HG03558 (cell line): ENCODE results near the gene COPS2.
"Not testable (repeated sequence)": the region's sequence is repeated elsewhere in the genome, so short reads cannot be mapped to it uniquely, and the experiment has no call there.

Source experiments
- ATAC-seq: cut with Tn5 transposase; IDR thresholded peaks from one replicate; pipeline ENCODE4 v1.9.1; 2021; ENCODE audit warnings: moderate number of reproducible peaks; ENCODE audit not compliant: unreplicated experiment; ENCODE audit errors: extremely low read depth

COPS2 gene

DNA sequence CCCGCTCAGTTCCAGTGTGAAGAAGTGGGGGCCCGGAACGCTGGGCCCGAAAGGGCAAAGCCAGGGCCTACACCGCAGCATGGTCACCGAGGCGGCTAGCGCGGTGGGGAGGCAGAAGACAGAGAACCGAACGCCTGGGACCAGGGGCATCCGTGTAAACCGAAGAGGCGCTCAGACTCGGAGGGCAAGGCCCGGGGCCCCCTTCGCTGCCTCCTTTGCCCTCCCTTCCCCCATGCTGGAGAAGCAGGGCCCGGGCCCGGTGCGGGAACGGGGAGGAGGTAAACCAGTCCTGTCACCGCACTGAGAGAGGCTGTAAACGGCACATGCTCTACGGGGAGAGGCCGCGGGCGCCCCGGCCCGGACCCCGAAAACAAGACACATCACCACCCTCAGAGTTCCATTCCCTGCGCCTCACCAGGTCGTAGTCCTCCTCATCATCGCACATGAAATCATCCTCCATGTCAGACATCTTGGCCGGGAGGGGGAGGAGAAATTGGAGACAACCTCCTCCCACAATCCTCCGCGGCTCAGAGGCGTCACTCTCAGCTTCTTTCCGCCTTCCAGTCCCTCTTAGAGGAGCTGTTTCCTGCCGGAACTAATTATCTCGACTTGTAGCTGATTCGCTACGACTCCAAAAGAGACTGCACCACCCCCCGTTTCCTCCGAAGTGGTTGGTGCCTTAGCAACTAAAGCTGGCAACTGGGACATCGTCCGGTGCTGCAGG lies at the start of gene COPS2:
Gene COPS2, minus strand, starts transcription at position 490 of the 724 bp plus-strand sequence. Its CDS starts 21 bp downstream, at position 469.
- ATAC-seq = peak; percentile 83

DNA sequence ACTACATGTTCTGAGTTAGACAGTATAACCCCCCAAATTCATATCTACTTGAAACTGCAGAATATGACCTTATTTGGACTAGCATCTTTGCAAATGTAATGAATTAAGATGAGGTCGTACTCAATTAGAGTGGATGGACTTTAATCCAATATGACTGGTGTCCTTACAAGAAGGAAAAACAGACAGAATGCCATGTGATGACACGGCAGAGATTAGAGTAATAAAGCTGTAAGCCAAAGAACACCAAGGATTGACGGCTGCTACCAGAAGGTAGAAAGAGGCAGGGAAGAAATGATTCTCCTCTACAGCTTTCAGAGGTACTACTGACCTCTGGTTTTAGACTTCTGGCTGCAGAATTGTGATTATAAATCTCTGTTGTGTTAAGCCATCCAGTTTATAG lies 44.9 kb upstream of the COPS2 start:
- no peak for ATAC-seq

DNA sequence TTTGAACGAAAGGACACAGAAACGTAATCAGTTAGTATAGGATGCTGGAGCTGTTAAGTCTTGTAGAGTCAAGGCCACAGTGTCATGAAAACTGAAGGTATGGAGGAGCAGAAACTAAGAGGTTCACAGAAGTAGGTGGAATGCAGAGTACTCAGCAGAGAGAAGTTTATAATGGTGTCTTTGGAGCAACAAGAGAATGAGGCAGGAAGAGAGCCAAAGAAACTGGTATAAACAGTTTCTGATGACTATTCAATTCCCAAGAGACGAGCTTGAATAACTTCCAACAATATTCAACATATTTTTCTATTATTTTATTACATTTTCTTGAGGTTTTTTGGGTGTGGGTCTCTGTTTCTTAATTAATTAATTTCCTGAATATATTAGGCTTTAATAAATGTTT lies 44.3 kb upstream of the COPS2 start:
- ATAC-seq = no peak

DNA sequence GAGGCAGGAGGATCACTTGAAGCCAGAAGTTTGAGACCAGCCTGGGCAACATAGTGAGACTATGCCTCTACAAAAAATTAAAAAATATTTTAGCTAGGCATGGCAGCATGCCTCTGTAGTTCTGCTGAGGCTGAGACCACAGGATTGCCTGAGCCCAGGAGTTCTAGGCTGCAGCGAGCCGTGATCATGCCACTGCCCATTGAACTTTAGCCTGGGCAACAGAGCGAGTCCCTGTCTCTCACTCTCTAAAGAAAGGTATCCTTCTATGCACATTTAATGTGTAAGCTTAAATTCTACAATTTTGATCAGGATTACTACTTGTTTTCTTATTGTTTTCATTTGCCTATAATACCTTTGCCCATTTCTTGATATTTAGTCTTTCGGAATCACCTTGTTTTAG lies 41.5 kb upstream of the COPS2 start:
- no peak for ATAC-seq

DNA sequence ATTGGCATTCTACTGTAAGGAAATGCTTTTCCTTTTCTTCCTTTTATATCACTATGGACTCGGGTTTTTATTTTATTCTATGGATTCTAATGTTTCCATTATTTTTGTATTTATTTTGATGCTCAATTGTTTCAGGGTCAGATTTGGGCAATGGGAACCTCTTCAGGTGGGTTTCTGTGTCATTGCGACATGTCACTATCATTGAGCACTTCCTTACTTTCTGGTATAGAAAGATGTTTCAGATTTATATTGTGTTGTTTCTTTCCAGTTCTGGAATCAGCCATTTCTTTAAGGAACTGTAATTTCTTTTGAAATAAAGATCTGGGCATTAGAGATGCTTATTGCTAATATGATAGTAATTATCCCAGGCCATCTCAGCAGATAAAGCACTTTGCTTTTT lies 36.5 kb upstream of the COPS2 start:
- no peak for ATAC-seq

DNA sequence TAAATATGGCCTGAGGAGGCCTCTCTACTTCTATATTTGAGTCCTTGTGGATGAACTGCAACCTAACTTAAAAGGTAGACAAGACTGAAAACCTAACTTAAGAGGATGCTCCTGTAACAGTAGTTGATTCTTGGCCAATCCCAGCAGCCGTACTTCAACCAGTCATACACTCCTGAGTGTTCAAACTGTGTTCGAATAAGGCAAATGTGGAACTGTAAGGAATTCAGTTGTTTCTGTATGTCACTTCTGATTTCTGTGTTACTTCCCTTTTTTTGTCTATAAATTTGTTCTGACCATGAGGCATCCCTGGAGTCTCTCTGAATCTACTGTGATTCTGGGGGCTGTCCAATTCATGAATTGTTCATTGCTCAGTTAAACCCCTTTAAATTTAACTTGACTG lies 35.2 kb upstream of the COPS2 start:
- ATAC-seq = no peak

DNA sequence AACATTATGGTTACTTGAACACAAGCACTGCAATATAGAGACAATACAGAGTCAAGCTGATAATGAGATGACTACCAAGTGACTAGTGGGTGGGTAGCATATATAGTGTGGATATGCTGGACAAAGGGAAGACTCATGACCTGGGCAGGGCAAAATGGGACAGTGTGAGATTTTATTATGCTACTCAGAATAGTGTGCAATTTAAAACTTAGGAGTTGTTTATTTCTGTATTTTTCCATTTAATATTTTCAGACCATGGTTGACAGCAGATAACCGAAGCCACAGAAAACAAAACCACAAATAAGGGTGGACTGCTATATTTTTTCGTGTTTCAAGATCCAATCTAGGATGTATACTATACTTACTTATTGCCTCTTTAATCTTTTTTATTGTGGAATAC lies 34.2 kb upstream of the COPS2 start:
- no peak for ATAC-seq

DNA sequence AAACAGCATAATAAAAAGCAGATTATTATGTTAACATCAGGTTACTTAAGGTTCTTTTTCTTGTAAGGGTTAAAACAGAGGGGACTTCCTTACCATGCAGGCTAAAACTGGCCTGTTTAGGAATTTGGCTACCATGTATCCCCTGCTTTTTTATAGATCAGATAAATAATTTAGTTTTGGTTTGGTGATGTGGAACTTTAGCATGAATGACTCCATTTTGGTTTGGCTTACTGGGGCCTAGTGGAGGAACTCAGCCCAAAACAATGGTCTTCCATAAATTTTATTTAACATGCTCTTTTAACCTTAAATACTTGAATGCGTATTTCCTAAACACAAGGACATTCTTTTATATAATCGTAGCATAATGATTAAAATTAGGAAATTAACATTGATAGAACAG lies 33.5 kb upstream of the COPS2 start:
- no peak for ATAC-seq

DNA sequence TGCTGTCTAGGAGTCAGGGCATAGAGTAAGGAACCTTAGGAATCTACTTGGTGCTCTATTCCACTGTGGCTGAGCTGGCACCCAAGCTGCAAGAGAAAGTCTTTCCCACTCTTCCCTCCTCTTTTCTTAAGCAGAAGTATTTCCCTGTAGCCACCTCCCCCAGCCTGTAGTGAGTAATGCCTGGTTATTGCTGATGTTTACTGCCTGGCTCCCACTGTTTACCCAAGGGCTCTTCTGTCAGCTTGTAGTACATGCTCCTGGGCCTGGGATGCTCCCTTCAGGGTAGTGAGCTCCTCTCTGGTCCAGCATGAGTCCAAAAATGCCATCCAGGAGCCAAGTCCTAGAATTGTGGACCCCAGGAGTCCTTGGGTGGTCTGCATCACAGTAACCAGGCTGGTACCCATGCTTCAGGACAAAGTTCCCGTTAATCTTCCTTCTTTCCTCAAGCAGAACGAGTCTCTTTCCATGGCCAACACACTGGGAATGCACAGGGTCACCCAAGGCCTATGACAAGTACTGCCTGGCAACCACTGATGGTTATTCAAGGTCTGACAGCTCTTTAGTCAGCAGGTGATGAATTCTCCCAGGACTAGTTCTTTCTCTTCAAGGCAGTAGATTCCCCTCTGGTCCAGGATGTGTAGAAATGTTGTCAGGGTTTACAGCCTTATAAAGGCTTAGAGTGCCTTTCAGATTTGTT lies 32.3 kb upstream of the COPS2 start:
- no peak for ATAC-seq

DNA sequence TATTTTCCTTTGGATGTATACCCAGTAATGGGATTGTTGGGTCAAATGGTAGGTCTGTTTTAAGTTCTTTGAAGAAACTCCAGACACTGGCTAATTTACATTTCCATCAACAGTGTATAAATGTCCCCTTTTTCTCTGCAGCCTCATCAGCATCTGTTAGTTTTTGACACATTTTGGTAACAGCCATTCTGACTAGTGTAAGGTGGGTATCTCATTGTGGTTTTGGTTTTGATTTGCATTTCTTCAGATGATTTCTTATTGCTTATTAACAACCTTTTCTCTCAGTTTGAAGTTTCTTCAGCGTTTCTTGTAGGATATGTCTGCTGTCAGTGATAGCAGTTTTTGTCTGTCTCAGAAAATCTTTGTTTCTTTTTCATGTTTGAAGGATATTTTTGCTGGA lies 30.1 kb upstream of the COPS2 start:
- ATAC-seq = peak; percentile 68

DNA sequence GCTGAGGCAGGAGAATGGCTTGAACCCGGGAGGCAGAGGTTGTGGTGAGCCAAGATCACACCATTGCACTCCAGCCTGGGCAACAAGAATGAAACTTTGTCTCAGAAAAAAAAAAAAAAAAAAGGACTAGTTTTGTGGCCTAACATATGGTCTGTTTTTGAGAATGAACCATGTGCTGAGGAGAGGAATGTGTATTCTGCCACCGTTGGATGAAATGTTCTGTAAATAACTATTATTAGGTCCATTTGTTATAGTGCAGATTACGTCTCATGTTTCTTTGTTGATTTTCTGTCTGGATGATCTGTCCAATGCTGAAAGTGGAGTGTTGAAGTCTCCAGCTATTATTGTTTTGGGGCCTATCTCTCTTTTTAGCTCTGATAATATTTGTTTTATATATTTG lies 28.3 kb upstream of the COPS2 start:
- not testable (repeated sequence) for ATAC-seq

DNA sequence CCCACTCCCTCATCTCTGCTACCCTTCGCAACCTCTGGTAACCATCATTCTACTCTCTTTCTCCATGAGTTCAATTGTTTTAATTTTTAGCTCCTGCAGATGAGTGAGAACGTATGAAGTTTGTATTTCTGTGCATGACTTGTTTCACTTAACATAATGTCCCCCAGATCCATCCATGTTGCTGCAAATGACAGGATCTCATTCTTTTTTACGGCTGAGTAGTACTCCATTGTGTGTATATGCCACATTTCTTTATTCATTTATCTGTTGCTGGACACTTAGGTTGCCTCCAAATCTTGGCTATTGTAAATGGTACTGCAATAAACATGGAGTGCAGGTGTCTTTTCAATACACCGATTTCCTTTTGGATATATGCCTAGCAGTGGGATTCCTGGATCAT lies 26.7 kb upstream of the COPS2 start:
- no peak for ATAC-seq

DNA sequence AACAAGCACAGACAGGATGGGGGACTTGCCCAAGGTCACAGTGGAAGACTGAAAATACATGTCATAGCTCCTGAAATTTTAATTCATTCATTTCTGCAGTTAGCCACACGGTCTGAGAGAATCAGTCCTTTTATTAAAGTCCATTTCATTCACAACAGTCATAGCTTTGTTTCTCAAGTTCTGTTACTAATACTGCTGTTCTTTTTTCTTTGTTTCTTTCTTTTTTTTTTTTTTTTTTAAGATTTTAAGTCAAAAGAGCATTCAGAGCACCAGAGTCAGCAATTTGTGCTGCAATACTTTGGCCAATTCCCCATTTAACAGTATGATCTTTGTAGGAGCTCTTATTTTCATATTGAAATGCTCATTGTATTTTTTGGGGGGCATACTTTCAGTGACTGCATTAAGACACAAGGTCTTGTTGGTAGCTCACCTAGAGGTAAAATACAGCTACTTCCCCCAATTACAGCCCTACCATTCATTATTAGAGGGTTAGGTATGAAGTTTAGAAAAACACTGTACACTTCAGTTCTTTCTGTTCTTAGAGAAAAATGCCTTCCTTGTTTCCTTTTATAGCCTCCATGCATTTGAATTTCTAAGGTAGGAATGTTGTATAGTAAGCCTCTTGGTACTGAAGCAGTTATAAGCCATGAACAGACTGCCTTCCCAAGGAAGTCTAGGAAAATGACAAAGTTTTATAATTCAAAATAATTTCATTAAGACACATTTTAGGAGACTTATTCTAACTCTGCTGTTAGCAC lies 24.2 kb upstream of the COPS2 start:
- ATAC-seq = no peak

DNA sequence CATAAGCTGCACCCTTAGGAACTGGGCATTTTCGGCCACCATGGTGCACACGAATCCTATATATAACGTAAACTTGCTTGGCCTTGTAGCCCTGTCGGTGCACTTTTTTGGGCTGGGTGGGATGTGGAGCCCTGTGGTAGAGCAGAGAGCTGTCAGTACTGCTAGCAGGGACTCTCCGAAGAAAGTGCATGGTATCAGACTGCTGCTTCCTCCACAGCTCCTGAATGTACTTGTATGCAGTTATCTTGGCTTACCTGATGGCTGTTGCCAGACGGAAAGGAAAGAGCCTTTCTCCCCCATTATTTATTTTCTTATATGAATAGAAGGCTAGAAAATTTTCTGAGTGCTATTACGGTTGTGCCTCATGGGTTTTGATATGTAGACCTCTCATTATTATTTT lies 23.1 kb upstream of the COPS2 start:
- no peak for ATAC-seq

DNA sequence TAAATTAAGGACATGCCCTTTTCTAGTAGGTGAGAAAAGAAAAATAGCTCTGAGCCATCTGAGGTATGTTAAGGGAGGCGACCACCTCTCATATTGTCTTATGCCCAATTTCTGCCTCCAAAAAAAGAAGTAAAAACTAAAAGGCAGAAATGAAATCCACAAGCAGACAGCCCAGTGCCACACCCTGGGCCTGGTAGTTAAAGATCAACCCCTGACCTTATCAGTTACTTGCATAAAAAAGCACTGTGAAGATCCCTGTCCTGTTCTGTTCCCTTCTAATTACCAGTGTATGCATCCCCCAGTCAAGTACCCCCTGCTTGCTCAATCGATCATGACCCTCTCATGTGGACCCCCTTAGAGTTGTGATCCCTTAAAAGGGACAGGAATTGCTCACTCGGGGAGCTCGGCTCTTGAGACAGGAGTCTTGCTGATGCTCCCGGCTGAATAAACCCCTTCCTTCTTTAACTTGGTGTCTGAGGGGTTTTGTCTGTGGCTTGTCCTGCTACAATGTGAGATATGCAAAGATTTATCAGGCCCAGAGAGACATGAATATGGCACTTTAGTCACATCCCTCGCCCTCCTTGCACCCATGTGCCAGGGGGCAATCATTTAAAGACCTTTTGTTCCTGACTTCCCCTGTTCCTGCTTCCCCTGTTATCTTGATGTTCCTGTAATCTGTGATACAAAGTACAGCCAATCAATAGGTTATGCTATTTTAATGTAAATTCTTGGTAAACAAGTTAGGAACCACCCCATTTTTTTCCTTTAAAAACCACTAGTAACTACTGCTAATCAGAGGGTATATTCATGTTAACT lies 20.4 kb upstream of the COPS2 start:
- not testable (repeated sequence) for ATAC-seq

DNA sequence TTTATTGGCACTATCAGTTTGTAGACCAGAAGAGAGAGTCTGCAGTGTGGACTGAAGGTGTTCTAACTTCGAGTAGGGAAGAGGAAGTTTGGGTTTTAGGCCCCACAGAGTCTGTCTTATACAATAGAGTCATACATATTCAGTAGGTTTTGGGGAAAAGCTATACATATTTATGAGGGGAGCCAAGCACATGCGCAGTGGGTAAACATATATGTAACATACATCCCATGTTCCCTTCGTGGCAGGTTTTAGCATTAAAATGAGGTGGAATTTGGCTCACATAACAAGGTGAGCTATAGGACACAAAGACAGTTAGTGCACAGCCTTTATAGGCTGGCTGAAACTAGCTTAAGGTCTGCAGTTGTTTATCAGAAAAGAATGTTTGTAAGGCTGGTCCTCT lies 19.5 kb upstream of the COPS2 start:
- no peak for ATAC-seq

DNA sequence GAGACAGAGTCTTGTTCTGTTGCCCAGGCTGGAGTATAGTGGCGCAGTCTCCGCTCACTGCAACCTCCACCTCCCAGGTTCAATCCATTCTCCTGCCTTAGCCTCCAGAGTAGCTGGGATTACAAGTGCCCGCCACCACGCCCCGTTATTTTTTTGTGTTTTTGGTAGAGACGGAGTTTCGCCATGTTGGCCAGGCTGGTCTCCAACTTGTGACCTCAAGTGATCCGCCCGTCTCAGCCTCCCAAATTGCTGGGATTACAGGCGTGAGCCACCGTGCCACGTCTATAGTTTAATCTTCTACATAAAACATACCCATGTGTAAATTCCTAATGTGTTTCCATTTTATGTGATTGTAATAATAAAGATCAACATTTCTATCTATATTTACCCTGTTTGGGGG lies 16.4 kb upstream of the COPS2 start:
- no peak for ATAC-seq

DNA sequence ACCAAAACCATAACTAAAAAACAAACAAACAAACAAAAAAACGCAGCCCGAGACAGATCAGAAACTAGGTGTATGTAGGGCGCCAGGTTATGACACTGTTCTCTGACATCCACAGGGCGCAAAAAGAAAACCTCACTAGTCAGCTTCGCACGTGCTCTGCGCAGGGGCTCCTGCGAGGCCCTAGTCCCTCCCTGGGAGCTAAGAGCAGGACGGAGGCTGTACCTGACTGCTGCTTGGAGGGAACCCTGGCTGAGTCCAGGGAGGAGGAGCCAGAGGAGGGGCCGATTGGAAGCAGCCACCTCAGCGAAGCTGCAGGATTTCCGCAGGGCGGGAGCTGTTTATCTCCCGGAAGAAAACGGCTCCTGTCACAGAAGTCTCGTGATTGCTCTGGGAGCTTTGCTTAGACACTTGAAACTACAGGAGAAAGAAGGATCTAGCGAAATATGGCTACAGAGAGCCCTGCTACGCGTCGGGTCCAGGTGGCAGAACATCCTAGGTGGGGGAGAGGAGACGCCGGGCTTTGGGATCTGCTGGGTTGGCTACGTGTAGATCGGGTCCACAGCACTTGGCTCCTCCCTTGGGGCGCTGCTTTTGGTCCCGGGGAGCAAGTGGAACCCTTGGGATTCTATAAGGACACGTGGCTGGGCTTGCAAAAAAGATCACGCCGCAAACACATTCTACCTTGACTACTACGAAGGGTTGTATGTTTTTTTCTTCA lies 14.6 kb upstream of the COPS2 start, which contains the start of gene GALK2:
Gene GALK2, plus strand, starts transcription at position 368 of the 718 bp plus-strand sequence. Its CDS starts 76 bp downstream, at position 444.
- ATAC-seq = peak; percentile 85

DNA sequence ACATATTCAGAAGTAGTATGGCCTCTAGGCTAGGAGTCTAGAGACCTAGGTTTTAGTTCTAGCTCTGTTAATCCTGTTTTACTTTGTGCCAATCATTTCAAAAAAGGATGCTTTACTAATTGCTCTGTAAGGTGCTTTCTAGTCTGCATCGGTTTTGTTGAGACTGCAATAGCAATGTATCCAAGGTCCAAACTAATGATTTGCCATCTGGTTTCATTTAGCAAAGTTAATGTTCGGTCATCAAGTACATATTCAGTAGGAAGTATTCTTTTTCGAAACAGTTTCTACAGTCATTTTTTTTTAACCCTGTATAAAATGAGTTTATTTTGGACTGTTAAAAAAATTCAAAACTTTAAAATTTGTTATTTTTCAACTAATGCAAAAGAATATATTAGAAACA lies 12.6 kb upstream of the COPS2 start:
- ATAC-seq = no peak

DNA sequence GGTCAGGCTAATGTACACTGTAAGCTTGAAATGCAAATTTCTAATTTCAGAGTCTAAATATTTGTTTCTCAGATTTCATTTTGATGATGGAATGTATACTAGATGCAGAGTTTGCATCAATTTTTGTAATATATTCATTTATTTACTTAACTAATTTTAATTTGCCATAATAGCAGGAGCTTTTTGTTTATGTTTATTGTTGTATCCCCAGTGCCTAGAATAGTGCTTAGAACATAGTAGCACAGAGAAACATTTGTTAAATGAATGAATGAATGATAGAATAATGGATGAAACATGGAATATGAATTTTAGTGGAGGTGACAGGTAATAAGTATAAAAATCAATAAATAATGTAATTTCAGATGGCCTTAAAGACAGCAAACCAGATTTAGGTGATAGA lies 9.5 kb upstream of the COPS2 start:
- no peak for ATAC-seq
